DND-41 (cell line): ENCODE results near the gene SUN1.

ENCODE experiments used
- CTCF ChIP-seq: IDR thresholded peaks from 2 replicates; pipeline ENCODE4 v1.5.1; 2012; ENCODE audit warnings: borderline replicate concordance, low read length, moderate library complexity, mild to moderate bottlenecking; ENCODE audit not compliant: poor library complexity, severe bottlenecking; ENCODE audit errors: extremely low read depth
- EZH2 ChIP-seq: IDR thresholded peaks from 3 replicates; pipeline ENCODE4 v1.6.1; 2012; ENCODE audit warnings: borderline replicate concordance, low read depth, mild to moderate bottlenecking, moderate library complexity, low read length, inconsistent platforms; ENCODE audit not compliant: severe bottlenecking

GRCh38 chr7:816300-816750 lies 16.0 kb upstream of the SUN1 start:
- TF ChIP-seq CTCF: no peak
- no peak for TF ChIP-seq EZH2
